Parathyroid adenoma (tissue), 2 donors: ENCODE results near the gene SFR1.

ENCODE experiments used
- H2AFZ ChIP-seq: fragments of 300-600 bp; sonication (generic); one replicate; pipeline ENCODE4 v1.7.0; 2017; ENCODE audit warnings: antibody characterized with exemption, mild to moderate bottlenecking
- H3K27ac ChIP-seq: fragments of 300-600 bp; sonication (generic); one replicate; pipeline ENCODE4 v1.7.0; 2017
- H3K27me3 ChIP-seq: fragments of 300-600 bp; sonication (generic); one replicate; pipeline ENCODE4 v1.7.0; 2017; ENCODE audit warnings: low read length; ENCODE audit not compliant: control insufficient read depth, insufficient read depth
- H3K36me3 ChIP-seq: fragments of 300-600 bp; sonication (generic); one replicate; pipeline ENCODE4 v1.7.0; 2017; ENCODE audit warnings: low read length; ENCODE audit not compliant: control insufficient read depth, insufficient read depth
- H3K4me1 ChIP-seq: fragments of 300-600 bp; sonication (generic); one replicate; pipeline ENCODE4 v1.7.0; 2017; ENCODE audit warnings: control low read depth
- H3K4me2 ChIP-seq: fragments of 300-600 bp; sonication (generic); one replicate; pipeline ENCODE4 v1.7.0; 2017; ENCODE audit warnings: low read length
- H3K4me3 ChIP-seq: fragments of 300-600 bp; sonication (generic); one replicate; pipeline ENCODE4 v1.7.0; 2017; ENCODE audit warnings: low read depth, low read length
- H3K79me2 ChIP-seq: fragments of 300-600 bp; sonication (generic); one replicate; pipeline ENCODE4 v1.7.0; 2017; ENCODE audit warnings: control low read depth
- H3K9ac ChIP-seq: fragments of 300-600 bp; sonication (generic); one replicate; pipeline ENCODE4 v1.7.0; 2017; ENCODE audit warnings: mild to moderate bottlenecking
- H3K9me3 ChIP-seq: fragments of 300-600 bp; sonication (generic); one replicate; pipeline ENCODE4 v1.7.0; 2017; ENCODE audit warnings: low read length; ENCODE audit not compliant: control insufficient read depth
- CTCF ChIP-seq: fragments of 300-600 bp; sonication (generic); IDR thresholded peaks from one replicate; pipeline ENCODE4 v1.7.0; 2017; ENCODE audit warnings: antibody characterized with exemption, mild to moderate bottlenecking
- donor health status: primary hyperparathyroidism.

The SFR1 gene

DNA sequence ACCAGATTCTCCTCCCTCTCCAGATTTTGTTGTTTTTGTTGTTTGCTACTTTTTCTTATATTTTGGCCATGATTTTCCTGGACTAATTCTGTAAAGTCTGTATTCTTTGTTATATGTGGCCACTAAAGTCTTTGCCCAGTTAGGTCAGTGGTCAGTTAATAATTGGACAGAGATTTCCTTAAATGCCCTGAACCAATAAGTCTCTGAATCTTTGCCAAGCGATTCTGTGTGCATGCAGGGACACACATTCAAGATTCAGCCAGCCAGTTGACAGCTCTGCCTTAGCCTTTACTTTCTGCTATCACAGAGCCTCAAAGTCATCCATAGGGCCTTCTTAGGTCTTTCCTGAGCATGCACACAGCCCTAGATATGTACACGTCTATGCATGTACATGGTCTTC is 25.3 kb upstream of the SFR1 start:
- no peaks in the 10 kb centered on the region for H3K79me2 ChIP-seq
- no peak overlapping the region for H3K27ac ChIP-seq
- no peaks in the 10 kb centered on the region for H3K36me3 ChIP-seq
- H3K9ac ChIP-seq, result no peak overlapping the region
- H3K4me1 ChIP-seq, result no peaks in the 10 kb centered on the region
- H3K4me2 ChIP-seq, result no peak overlapping the region
- H2AFZ ChIP-seq, result no peak overlapping the region
- no peak overlapping the region for H3K4me3 ChIP-seq
- H3K27me3 ChIP-seq, result no peaks in the 10 kb centered on the region
- no peak for TF ChIP-seq CTCF
- no peaks in the 10 kb centered on the region for H3K9me3 ChIP-seq

- Histone ChIP-seq H3K36me3 (no peaks in the 10 kb centered on the region), H3K4me2 (no peak overlapping the region), H3K9ac (no peak overlapping the region), H3K4me3 (no peak overlapping the region), H3K4me1 (no peaks in the 10 kb centered on the region), H3K9me3 (no peaks in the 10 kb centered on the region), H3K27me3 (no peaks in the 10 kb centered on the region), H3K27ac (no peak overlapping the region), H2AFZ (no peak overlapping the region), H3K79me2 (no peaks in the 10 kb centered on the region)
- TF ChIP-seq CTCF, result no peak
These were observed 23.5 kb upstream of the SFR1 start for GRCh38 chr10:104098358-104098925.

DNA sequence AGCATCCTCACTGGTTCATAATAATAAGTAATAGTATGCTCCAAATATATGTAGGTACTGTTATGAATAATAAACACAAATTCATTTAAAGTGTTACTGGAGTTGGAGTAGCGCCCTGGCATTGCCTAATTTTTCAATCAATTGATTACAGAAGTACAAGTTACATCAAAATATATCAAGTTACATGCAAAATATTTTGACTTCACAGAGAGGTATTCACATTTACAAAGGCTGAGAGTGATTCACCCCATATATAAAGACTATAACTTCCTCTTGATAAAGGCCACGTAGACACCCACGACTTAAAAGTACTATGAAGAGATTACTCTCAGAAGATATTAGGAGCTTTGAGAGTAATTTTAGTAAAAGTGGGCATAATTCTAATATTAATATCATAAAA is 22.7 kb upstream of the SFR1 start:
- Histone ChIP-seq H3K36me3 (no peaks in the 10 kb centered on the region), H3K27me3 (no peaks in the 10 kb centered on the region), H3K4me1 (no peaks in the 10 kb centered on the region), H3K79me2 (no peaks in the 10 kb centered on the region), H3K4me3 (no peak overlapping the region), H2AFZ (no peak overlapping the region), H3K4me2 (no peak overlapping the region), H3K27ac (no peak overlapping the region), H3K9me3 (no peaks in the 10 kb centered on the region), H3K9ac (no peak overlapping the region)
- TF ChIP-seq CTCF, result no peak

- H3K4me2 ChIP-seq, result no peak overlapping the region
- no peak overlapping the region for H3K9ac ChIP-seq
- H2AFZ ChIP-seq, result no peak overlapping the region
- H3K9me3 ChIP-seq, result no peaks in the 10 kb centered on the region
- no peak for TF ChIP-seq CTCF
- no peaks in the 10 kb centered on the region for H3K27me3 ChIP-seq
- no peak overlapping the region for H3K27ac ChIP-seq
- H3K4me1 ChIP-seq, result no peaks in the 10 kb centered on the region
- H3K36me3 ChIP-seq, result no peaks in the 10 kb centered on the region
- no peak overlapping the region for H3K4me3 ChIP-seq
- no peaks in the 10 kb centered on the region for H3K79me2 ChIP-seq
These were observed 22.0 kb upstream of the SFR1 start for GRCh38 chr10:104099941-104100340.

- no peak overlapping the region for H3K27ac ChIP-seq
- no peak overlapping the region for H3K4me3 ChIP-seq
- no peaks in the 10 kb centered on the region for H3K27me3 ChIP-seq
- no peaks in the 10 kb centered on the region for H3K4me1 ChIP-seq
- no peak overlapping the region for H2AFZ ChIP-seq
- TF ChIP-seq CTCF, result no peak
- H3K4me2 ChIP-seq, result no peak overlapping the region
- H3K9me3 ChIP-seq, result no peaks in the 10 kb centered on the region
- no peaks in the 10 kb centered on the region for H3K79me2 ChIP-seq
- no peak overlapping the region for H3K9ac ChIP-seq
- no peaks in the 10 kb centered on the region for H3K36me3 ChIP-seq
These were observed 21.2 kb upstream of the SFR1 start for GRCh38 chr10:104100795-104101194.
